HG03025 (cell line): ENCODE results near the gene CARTPT.

ENCODE experiments used
- ATAC-seq: cut with Tn5 transposase; IDR thresholded peaks from one replicate; pipeline ENCODE4 v1.9.1; 2021; ENCODE audit warnings: mild to moderate bottlenecking, moderate library complexity; ENCODE audit not compliant: unreplicated experiment, low FRiP score

Gene CARTPT

GRCh38 chr5:71734141-71734540 is 15.1 kb downstream of the CARTPT start:
- ATAC-seq = no peak

DNA sequence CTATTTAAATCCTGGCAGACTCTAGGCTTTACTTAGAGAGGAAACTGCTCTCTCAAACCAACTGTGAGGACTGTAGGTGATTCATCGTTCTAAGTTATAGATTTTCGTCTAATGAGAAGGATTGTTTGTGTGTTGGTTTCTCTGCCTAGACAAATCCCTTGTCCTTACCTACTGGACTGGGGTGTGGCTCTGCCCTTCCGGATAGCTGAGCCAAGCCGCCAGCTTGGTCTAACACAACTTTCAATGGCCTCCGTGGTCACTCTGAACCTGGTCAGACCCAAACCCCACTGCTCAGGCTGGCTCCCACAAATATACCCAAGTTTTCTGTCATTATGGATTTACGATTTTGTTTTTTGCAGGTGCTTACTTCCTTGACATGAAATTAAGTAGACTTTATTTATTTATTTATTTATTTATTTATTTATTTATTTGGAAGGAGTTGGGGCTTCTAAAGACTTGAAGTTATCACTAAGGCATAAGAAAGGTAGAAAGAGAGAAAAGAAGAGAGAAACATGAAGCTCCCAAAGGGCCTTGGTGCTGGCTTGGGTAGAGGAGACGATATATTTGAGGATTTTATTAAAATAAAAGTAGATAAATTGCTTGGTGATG is 19.0 kb downstream of the CARTPT start:
- no peak for ATAC-seq

GRCh38 chr5:71738662-71739361 is 19.7 kb downstream of the CARTPT start:
- no peak for ATAC-seq

DNA sequence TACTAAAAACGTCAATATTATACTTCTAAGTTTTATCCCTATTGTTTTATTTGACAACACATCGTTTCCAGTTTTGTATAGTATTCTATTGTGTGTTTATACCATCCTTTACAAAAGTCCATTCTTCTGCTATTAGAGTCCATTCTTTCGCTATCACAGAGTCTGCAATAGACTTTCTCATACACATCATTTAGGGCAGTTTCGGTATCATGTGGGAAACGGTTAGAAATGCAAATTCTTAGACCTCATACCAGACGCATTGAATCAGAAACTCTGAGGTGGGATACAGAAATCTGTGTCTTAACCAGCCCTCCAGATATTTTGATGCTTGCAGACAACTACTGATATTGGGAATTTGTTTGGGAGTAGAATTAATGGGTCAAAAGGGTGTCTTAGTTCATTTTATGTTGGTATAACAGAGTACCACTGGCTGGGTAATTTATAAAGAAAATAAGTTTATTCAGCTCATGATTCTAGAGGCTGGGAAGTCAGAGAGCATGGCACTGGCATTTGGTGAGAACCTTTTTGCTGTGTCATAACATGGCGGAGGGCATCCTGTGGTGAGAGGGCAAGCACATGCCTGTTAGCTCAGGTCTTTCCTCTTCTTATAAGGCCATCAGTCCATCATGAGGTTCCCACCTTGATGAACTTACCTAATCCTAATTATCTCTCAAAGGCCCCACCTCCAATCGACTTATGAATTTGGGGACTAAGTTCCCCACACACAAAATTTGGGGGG is 21.1 kb downstream of the CARTPT start:
- peak; percentile 94 for ATAC-seq

DNA sequence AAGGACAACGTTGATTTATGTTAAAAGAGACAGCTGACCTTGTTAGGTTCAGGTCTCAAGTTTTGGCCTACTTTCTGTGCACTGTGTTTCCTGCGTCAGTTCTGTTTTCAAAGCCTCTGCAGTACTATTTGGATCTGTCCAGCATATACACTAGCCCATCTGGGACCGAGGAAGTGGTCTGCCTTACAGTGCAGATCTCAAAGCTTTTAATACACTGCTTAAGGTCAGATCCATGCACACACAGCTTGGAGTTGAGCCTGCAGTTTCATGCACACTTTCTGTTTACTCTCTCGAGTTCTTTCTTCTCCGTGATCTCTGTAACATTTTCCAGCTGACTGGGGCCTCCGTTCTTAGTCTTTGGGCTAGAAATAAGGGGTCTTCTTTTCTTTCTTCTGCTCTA is 24.1 kb downstream of the CARTPT start:
- no peak for ATAC-seq

GRCh38 chr5:71744009-71744790 is 25.1 kb downstream of the CARTPT start:
- ATAC-seq = no peak

DNA sequence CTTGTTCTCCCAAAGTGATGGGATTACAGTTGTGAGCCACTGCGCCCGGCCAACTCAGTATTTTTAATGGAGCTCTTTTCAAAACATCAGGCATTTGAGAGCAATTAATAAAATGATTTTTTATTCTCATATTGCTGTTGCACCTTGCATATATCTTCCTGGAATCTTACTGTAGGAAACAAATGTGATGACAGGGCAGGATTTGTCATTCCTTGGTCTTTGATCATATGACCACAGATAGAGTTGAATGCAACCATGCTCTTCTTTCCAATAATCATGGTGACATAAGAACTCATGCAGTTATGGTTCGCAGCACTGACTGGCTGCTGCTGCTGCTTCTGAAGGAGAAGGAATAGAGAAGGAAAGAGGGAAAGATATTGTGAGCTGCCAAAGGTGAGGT is 28.1 kb downstream of the CARTPT start:
- ATAC-seq = no peak

- no peak for ATAC-seq
Observed at GRCh38 chr5:71748360-71748759, 29.3 kb downstream of the CARTPT start.

- ATAC-seq = no peak
Observed at GRCh38 chr5:71751422-71751821, 32.3 kb downstream of the CARTPT start.

- no peak for ATAC-seq
Observed at GRCh38 chr5:71752441-71753190, 33.5 kb downstream of the CARTPT start.

GRCh38 chr5:71757590-71758543 is 38.8 kb downstream of the CARTPT start:
- no peak for ATAC-seq

GRCh38 chr5:71762826-71763225 is 43.8 kb downstream of the CARTPT start:
- ATAC-seq = no peak

GRCh38 chr5:71767661-71768060 is 48.6 kb downstream of the CARTPT start:
- no peak for ATAC-seq

GRCh38 chr5:71769287-71769686 is 50.2 kb downstream of the CARTPT start:
- no peak for ATAC-seq

- no peak for ATAC-seq
Observed at GRCh38 chr5:71770381-71770780, 51.3 kb downstream of the CARTPT start.
